Nephron (organoid): ENCODE data around the gene TATDN3.
"Not testable (repeated sequence)": the region's sequence is repeated elsewhere in the genome, so short reads cannot be mapped to it uniquely, and the experiment has no call there.

Experiments used
- H3K27ac Mint-ChIP-seq, 3 experiments: 2 replicates each; pipeline ENCODE4 v1.8.0; 2020; ENCODE audit warnings: mixed read lengths in 3 of 3, mild to moderate bottlenecking in 2 of 3, moderate library complexity in 1 of 3
- H3K27me3 Mint-ChIP-seq: 2 replicates; pipeline ENCODE4 v1.8.0; 2021; ENCODE audit warnings: low read depth, mild to moderate bottlenecking, moderate library complexity, mixed read lengths
- H3K36me3 Mint-ChIP-seq: 2 replicates; pipeline ENCODE4 v1.8.0; 2020; ENCODE audit warnings: low read depth, mixed read lengths
- H3K4me1 Mint-ChIP-seq: 2 replicates; pipeline ENCODE4 v1.8.0; 2020; ENCODE audit warnings: mixed read lengths
- H3K4me3 Mint-ChIP-seq, 3 experiments: 2 replicates each; pipeline ENCODE4 v1.8.0; 2020; ENCODE audit warnings: mild to moderate bottlenecking in 3 of 3, mixed read lengths in 3 of 3, moderate library complexity in 2 of 3
- H3K9me3 Mint-ChIP-seq: 2 replicates; pipeline ENCODE4 v1.8.0; 2020; ENCODE audit warnings: mixed read lengths
- CTCF ChIP-seq, 3 experiments: fragments of 200-600 bp; sonication (generic); IDR thresholded peaks; one replicate each; pipeline ENCODE4 v1.5.0; 2021; ENCODE audit warnings: antibody characterized with exemption in 3 of 3; ENCODE audit not compliant: unreplicated experiment in 3 of 3

The TATDN3 gene

GRCh38 chr1:212825798-212826452, 34.2 kb downstream of the TATDN3 start:
- Mint-ChIP-seq H3K27ac (peak overlapping the region in 2 of 3 experiments; percentile 33 to 71), H3K9me3 (peaks cover 15% of the 10 kb centered on the region), H3K36me3 (no peaks in the 10 kb centered on the region), H3K4me1 (no peaks in the 10 kb centered on the region), H3K27me3 (peaks cover 8% of the 10 kb centered on the region), H3K4me3 (no peak overlapping the region)
- TF ChIP-seq CTCF (IDR thresholded peaks at IDR 0.05; ENCODE audit: unreplicated experiment in 3 of 3) = no peak

- H3K27me3 Mint-ChIP-seq = peaks cover 8% of the 10 kb centered on the region
- H3K4me3 Mint-ChIP-seq = no peak overlapping the region
- no peaks in the 10 kb centered on the region for H3K36me3 Mint-ChIP-seq
- H3K4me1 Mint-ChIP-seq = no peaks in the 10 kb centered on the region
- peak overlapping the region in 1 of 3 experiments; percentile 21 for H3K27ac Mint-ChIP-seq
- peaks cover 15% of the 10 kb centered on the region for H3K9me3 Mint-ChIP-seq
- no peak for TF ChIP-seq CTCF (IDR thresholded peaks at IDR 0.05; ENCODE audit: unreplicated experiment in 3 of 3)
These were observed 35.6 kb downstream of the TATDN3 start for GRCh38 chr1:212827171-212827776.

- no peak overlapping the region for H3K4me3 Mint-ChIP-seq
These were observed 36.2 kb downstream of the TATDN3 start for GRCh38 chr1:212827831-212828278.

GRCh38 chr1:212828395-212828794, 36.7 kb downstream of the TATDN3 start:
- H3K36me3 Mint-ChIP-seq = no peaks in the 10 kb centered on the region
- H3K9me3 Mint-ChIP-seq = peaks cover 15% of the 10 kb centered on the region
- no peak for TF ChIP-seq CTCF (IDR thresholded peaks at IDR 0.05; ENCODE audit: unreplicated experiment in 3 of 3)
- H3K4me1 Mint-ChIP-seq = no peaks in the 10 kb centered on the region
- peaks cover 8% of the 10 kb centered on the region for H3K27me3 Mint-ChIP-seq
- H3K27ac Mint-ChIP-seq = no peak overlapping the region
- H3K4me3 Mint-ChIP-seq = no peak overlapping the region

More at GRCh38 chr1:212827831-212828278, 36.2 kb downstream of the TATDN3 start:
- peak overlapping the region in 1 of 3 experiments; percentile 21 for H3K27ac Mint-ChIP-seq
- TF ChIP-seq CTCF (IDR thresholded peaks at IDR 0.05; ENCODE audit: unreplicated experiment in 3 of 3) = no peak
- H3K27me3 Mint-ChIP-seq = peaks cover 8% of the 10 kb centered on the region
- peaks cover 15% of the 10 kb centered on the region for H3K9me3 Mint-ChIP-seq
- no peaks in the 10 kb centered on the region for H3K36me3 Mint-ChIP-seq
- H3K4me1 Mint-ChIP-seq = no peaks in the 10 kb centered on the region

GRCh38 chr1:212833211-212834207, 41.8 kb downstream of the TATDN3 start:
- not testable (repeated sequence) for H3K4me1 Mint-ChIP-seq, H3K9me3 Mint-ChIP-seq, H3K4me3 Mint-ChIP-seq, H3K27me3 Mint-ChIP-seq, H3K36me3 Mint-ChIP-seq
- H3K27ac Mint-ChIP-seq = peak overlapping the region; percentile 78 to 94 (median 85)

- TF ChIP-seq CTCF (IDR thresholded peaks at IDR 0.05; ENCODE audit: unreplicated experiment in 3 of 3) = no peak
- H3K9me3 Mint-ChIP-seq = no peaks in the 10 kb centered on the region
- no peaks in the 10 kb centered on the region for H3K36me3 Mint-ChIP-seq
- no peak overlapping the region for H3K4me3 Mint-ChIP-seq
- H3K4me1 Mint-ChIP-seq = no peaks in the 10 kb centered on the region
- no peaks in the 10 kb centered on the region for H3K27me3 Mint-ChIP-seq
- no peak overlapping the region for H3K27ac Mint-ChIP-seq
These were observed 46.5 kb downstream of the TATDN3 start for GRCh38 chr1:212838145-212838544.

- not testable (repeated sequence) for H3K4me1 Mint-ChIP-seq, H3K4me3 Mint-ChIP-seq, H3K27me3 Mint-ChIP-seq, H3K9me3 Mint-ChIP-seq, H3K27ac Mint-ChIP-seq, H3K36me3 Mint-ChIP-seq
These were observed 52.8 kb downstream of the TATDN3 start for GRCh38 chr1:212844521-212844920.
